HG03095 (cell line): ENCODE results near the gene FAM131A.
A peak's percentile ranks its signal among the peaks of the same experiment; 100 is the strongest.
"Not testable (repeated sequence)": the region's sequence is repeated elsewhere in the genome, so short reads cannot be mapped to it uniquely, and the experiment has no call there.

ENCODE experiments used
- ATAC-seq: cut with Tn5 transposase; IDR thresholded peaks from one replicate; pipeline ENCODE4 v1.9.1; 2021; ENCODE audit warnings: moderate library complexity; ENCODE audit not compliant: unreplicated experiment

FAM131A gene

DNA sequence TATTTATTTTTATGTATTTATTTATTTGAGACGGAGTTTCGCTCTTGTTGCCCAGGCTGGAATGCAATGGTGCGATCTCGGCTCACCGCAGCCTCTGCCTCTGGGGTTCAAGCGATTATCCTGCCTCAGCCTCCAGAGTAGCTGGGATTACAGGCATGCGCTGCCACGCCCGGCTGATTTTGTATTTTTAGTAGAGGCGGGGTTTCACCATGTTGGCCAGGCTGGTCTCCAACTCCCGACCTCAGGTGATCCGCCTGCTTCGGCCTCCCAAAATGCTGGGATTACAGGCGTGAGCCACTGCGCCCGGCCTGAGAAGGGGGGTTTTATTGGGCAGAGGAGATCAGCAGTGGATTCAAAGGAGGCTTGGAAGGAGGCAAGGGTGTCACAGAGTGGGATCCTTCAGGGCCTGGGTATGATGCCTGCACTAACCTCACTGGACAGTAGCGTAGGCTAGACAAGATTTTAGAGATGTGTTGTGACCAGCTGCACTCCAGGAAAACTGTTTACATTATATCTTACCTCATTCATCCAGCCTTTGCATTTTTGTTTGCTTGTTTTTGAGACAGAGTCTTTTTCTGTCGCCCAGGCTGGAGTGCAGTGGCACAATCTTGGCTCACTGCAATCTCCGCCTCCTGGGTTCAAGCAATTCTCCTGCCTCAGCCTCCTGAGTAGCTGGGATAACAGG lies 2.2 kb downstream of the FAM131A start:
- ATAC-seq: not testable (repeated sequence)

DNA sequence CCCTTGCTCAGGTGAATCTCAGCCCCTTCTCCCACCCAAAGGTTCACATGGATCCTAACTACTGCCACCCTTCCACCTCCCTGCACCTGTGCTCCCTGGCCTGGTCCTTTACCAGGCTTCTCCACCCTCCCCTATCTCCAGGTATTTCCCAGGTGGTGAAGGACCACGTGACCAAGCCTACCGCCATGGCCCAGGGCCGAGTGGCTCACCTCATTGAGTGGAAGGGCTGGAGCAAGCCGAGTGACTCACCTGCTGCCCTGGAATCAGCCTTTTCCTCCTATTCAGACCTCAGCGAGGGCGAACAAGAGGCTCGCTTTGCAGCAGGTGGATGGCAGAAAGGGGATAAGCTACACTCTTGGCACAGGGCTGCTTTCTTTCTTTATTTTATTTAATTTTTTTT lies 4.5 kb downstream of the FAM131A start:
- no peak for ATAC-seq

GRCh38 chr3:184343200-184343876 lies 5.9 kb downstream of the FAM131A start:
- ATAC-seq: no peak

DNA sequence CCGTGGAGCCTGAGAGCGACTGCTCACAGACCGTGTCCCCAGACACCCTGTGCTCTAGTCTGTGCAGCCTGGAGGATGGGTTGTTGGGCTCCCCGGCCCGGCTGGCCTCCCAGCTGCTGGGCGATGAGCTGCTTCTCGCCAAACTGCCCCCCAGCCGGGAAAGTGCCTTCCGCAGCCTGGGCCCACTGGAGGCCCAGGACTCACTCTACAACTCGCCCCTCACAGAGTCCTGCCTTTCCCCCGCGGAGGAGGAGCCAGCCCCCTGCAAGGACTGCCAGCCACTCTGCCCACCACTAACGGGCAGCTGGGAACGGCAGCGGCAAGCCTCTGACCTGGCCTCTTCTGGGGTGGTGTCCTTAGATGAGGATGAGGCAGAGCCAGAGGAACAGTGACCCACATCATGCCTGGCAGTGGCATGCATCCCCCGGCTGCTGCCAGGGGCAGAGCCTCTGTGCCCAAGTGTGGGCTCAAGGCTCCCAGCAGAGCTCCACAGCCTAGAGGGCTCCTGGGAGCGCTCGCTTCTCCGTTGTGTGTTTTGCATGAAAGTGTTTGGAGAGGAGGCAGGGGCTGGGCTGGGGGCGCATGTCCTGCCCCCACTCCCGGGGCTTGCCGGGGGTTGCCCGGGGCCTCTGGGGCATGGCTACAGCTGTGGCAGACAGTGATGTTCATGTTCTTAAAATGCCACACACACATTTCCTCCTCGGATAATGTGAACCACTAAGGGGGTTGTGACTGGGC lies 7.3 kb downstream of the FAM131A start:
- no peak for ATAC-seq

DNA sequence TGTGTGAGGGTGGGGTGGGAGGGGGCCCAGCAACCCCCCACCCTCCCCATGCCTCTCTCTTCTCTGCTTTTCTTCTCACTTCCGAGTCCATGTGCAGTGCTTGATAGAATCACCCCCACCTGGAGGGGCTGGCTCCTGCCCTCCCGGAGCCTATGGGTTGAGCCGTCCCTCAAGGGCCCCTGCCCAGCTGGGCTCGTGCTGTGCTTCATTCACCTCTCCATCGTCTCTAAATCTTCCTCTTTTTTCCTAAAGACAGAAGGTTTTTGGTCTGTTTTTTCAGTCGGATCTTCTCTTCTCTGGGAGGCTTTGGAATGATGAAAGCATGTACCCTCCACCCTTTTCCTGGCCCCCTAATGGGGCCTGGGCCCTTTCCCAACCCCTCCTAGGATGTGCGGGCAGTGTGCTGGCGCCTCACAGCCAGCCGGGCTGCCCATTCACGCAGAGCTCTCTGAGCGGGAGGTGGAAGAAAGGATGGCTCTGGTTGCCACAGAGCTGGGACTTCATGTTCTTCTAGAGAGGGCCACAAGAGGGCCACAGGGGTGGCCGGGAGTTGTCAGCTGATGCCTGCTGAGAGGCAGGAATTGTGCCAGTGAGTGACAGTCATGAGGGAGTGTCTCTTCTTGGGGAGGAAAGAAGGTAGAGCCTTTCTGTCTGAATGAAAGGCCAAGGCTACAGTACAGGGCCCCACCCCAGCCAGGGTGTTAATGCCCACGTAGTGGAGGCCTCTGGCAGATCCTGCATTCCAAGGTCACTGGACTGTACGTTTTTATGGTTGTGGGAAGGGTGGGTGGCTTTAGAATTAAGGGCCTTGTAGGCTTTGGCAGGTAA lies 8.1 kb downstream of the FAM131A start:
- no peak for ATAC-seq

GRCh38 chr3:184346480-184347190 lies 9.2 kb downstream of the FAM131A start:
- no peak for ATAC-seq

DNA sequence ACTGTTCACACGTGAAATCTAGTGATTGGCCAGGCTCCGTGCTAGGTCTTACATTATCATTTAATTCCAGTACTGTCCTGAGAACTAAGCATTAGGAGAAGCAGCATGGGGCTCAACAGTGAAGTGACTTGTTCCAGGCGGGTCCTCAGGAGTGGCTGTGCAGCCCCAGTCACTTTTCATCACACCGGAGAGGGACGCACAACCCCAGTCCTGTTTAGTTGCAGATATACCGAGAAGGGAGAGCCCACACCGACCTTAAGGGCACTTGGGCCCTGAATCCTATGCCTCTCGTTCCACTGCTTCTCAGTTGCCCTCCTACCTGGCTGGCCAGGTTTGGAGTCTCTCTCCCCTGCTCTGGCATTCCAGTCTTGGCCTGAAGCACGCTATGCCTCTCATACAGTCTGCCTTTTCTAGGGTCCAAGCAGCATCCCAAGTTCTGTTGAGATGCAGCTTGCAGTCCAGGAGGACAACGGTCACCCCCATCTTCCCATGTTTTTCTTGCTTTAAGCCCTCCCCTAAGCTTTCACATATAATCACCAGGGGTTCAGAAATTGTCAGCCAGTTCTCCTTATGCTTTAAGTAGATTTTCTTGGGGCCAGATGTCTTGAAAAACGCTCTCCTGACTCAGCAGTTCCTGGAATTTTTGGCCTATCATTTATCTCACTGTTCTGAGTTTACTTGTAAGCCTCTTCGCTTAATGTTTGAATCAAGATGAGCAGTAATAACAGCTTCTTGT lies 10.1 kb downstream of the FAM131A start:
- no peak for ATAC-seq

- ATAC-seq: no peak
These were observed 10.6 kb downstream of the FAM131A start for GRCh38 chr3:184348057-184348382.

DNA sequence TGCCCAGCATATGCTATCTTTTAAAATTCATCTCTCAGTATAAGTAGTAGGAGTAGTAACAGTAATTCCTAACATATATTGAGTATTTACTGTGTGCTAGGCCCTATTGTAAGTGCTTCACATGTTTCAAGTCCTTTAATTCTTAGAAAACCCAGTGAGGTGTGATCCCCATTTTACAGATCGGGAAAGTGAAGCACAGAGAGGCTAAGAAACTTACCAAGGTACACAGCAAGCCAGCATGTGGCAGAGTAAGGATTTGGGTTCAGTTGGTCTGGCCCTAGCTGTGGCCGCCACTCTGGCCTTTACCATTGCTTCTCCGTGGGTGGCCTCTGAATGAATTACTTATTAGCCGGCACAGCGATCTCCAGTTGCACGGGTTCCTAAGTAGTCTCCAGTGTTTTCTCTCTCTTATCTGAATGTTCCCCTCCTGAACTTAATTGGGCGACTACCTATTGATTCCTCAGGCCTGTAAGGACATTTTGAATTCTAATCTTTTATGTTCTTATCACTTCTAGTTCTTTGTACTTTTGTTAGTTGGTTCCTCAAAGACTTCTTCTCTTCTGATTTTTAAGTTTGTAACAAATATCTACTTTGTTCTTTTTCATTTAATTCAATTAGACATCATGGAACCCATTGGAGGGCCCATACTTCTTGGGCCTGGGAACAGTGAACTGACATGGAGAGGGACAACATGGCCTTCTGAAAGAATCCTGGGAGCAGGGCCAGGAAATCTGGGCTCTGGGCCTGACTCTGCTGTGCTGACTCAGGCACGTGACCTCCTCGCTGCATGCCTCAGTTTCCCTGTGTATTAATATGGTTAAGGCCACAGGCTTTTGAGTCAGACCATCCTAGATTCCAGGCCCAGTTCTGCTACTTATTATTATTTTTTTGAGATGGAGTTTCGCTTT lies 12.4 kb downstream of the FAM131A start:
- no peak for ATAC-seq

DNA sequence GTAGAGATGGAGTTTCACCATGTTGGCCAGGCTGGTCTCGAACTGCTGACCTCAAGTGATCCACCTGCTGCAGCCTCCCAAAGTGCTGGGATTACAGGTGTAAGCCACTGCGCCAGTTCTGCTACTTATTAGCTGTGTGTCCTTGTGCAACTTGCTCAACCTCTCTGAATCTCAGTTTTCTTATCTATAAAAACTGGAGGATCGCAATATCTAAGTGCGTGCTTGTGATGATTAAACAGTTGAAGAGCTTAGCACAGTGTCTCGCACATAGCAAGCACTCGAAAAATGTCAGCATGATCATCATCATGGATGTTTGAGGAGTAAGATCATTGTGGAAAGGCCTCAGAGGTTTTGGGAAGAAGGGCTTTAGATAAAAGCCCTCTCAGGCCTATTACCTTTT lies 13.2 kb downstream of the FAM131A start:
- ATAC-seq: no peak

DNA sequence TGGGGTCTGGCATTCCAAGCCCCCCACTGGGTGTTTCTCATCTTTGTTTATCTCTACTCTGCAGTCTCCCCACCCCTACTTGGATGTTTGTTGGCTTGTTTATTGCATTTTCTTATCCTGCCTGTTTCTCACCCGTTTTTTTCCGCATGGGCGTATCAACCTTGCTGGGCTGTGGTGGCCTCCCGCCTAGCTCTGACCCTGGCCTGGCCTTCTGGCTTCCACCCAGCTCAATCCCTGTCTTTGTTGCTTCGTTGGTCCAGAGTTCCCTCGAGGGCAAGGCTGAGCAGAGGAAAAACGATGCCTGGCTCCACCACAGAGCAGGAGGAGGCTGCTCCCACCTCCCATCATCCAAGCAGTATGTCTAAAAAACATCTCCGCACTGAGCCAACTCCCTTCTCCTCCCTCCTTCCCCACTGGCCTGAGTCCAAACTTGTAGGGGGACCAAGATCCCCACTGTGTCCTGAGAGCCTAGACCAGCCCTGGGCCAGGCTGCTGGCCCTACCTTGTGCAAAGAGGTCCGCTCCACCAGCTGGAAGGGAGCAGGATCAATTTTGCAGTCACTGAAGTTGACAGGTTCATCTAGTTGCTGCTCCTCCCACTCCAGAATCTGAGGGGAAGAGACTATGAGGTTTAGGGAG lies 14.2 kb downstream of the FAM131A start:
- no peak for ATAC-seq

DNA sequence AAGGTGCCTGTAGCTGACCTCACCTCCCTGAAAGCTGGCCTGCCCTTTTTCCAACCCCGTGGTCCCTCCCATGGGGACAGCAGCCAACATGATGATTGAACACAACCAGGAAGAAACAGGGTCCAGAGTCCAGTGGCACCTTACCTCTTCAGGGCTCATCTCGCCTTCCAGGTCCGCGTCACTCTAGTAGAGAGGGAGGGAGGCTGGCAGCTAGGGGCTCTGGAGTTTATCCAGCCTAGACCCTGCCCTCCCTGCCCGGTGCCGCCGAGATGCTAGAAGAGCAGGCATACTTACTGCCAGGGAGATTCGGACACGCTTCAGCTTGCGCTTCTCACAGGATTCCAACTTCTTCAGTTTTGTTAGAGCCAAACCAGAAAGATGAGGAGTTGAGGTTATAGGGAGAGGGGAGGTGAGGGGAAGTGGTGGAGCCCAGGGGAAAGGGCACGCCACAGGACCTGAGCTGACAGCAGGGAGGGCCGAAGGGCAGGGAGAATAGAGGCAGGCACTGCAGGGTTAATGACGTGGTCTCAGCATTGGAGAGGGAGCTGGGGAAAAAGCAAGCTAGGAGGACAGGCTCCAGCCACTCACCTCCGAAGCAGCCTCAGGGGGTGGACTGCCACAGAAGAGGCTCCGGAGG lies 14.9 kb downstream of the FAM131A start:
- no peak for ATAC-seq

DNA sequence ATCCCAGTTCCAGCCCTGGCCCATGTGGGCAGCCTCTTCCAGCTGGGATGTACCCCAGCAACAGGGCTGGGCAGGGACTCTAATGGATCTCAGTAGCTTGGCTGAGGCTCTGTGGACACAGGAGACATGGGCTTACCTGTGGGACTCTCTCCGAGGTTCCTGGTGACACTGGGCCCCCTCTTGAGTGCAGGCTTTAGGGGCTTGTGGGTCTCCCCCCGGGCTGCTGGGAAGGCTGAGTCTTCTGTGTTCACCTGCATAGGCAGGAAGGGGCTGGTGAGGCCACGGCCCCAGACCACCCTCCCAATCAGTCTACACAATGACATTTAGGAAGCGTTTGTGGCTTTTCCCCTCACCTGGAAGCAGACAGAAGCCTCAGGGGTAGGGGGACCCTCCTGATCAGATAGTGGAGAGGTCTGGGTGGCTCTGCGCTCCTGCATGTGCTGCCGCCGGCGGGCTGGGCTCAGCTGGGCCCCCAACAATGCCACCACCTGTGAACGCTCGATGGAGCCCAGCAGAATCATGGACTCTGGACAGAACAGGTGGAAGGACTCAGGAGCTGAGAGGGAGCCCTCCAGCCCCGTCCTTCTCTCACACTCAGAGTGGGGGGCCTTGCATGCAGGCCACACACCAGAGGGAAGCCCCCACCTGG lies 15.6 kb downstream of the FAM131A start:
- no peak for ATAC-seq

DNA sequence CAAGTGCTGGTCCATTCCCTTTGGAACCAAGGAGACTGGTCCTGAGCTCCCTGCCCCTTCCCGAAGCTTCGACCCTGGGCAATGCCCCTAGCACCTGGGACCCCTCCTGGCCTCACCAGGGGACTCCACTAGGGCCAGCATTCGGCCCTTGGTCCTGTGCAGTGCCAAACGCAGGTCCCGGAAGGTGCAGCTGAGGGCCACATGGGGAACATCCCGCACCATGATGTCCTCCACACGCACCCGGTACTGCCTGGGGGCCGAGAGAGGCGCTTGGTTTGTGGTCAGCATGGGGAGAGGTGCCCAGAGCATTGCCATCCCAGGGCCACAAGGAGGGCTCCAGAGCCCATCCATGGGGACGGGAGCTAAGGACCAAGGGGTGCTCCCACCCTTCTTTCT lies 16.1 kb downstream of the FAM131A start:
- ATAC-seq: no peak

GRCh38 chr3:184354121-184354728 lies 16.8 kb downstream of the FAM131A start:
- ATAC-seq: peak; percentile 44

- no peak for ATAC-seq
These were observed 17.4 kb downstream of the FAM131A start for GRCh38 chr3:184354754-184355153.
